ENCODE data around the gene KLF12.

- TF ChIP-seq CTCF (IDR thresholded peaks at IDR 0.05 in 4 of 5, conservative IDR thresholded peaks at IDR 0.05 in 1 of 5) (no peak), POLR2A (IDR thresholded peaks at IDR 0.05) (no peak)
Measured at GRCh38 chr13:74107598-74107997, 26.6 kb downstream of the KLF12 start.

All from gastrocnemius medialis (tissue), 4 donors.